Measurements from ENCODE around the gene FUT8.

Gene FUT8

GRCh38 chr14:65560340-65561027 is 148.0 kb downstream of the FUT8 start:
- in situ Hi-C loops (cut with HindIII; ENCODE audit: low sequenced_read_pairs): no loop called here
- H3K4me3 ChIP-seq (ENCODE audit: low read depth, low read length): no peak overlapping the region
- no peak for TF ChIP-seq CTCF (IDR thresholded peaks at IDR 0.05; ENCODE audit: low read depth, low read length, missing control alignments)
- DNase-seq (ENCODE audit: low read depth): peak; percentile 71

DNA sequence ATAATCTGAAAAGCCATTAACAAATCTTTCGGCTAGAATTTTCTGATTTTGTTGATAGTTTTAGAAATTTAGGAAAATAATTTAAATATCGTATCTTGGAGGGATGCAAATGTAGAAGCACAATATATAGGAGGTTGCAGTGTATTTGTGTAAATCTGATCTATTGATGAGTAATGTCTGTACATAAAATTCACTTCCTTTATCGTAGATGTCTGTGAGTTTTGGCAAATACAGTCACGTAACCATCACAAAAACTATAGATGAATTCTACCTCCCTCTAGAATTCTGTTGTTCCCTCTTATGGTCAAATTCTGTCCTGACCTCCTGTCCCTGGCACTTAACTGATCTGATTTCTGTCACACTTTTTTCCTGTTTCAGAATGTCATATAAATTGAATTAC is 151.8 kb downstream of the FUT8 start:
- no peak for TF ChIP-seq CTCF (IDR thresholded peaks at IDR 0.05; ENCODE audit: low read depth, low read length, missing control alignments)
- in situ Hi-C loops (cut with HindIII; ENCODE audit: low sequenced_read_pairs): no loop called here
- no peak overlapping the region for H3K4me3 ChIP-seq (ENCODE audit: low read depth, low read length)
- no peak for DNase-seq (ENCODE audit: low read depth)

GRCh38 chr14:65565948-65566347 is 153.4 kb downstream of the FUT8 start:
- peak; percentile 20 for DNase-seq (ENCODE audit: low read depth)
- in situ Hi-C loops (cut with HindIII; ENCODE audit: low sequenced_read_pairs): no loop called here
- no peak overlapping the region for H3K4me3 ChIP-seq (ENCODE audit: low read depth, low read length)
- no peak for TF ChIP-seq CTCF (IDR thresholded peaks at IDR 0.05; ENCODE audit: low read depth, low read length, missing control alignments)

- in situ Hi-C loops (cut with HindIII; ENCODE audit: low sequenced_read_pairs): no loop called here
- no peak overlapping the region for H3K4me3 ChIP-seq (ENCODE audit: low read depth, low read length)
- no peak for TF ChIP-seq CTCF (IDR thresholded peaks at IDR 0.05; ENCODE audit: low read depth, low read length, missing control alignments)
- no peak for DNase-seq (ENCODE audit: low read depth)
These were observed 154.4 kb downstream of the FUT8 start for GRCh38 chr14:65566820-65567522.

DNA sequence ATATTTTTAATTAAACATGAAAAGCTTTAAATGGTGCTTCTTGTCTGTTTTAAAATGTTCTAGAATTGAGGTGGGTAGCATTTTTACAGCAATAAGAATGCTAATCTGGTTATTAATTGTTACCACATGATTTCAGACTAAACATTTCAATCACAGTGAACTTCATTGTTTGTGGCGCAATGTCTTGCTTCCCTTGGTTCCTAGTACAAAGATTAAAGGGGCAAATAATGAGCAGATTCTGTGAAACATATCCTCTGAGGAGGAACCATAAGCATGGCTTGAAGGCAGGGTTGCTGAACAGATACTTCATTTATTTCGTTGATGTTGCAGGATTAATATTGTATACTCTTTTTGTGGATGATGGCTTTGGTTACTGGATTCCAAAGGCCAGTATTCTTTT is 162.1 kb downstream of the FUT8 start:
- no peak for DNase-seq (ENCODE audit: low read depth)
- H3K4me3 ChIP-seq (ENCODE audit: low read depth, low read length): no peak overlapping the region
- in situ Hi-C loops (cut with HindIII; ENCODE audit: low sequenced_read_pairs): loop anchor here (5.0 kb wide), 1 partner anchor 48 kb away; no protein-coding TSS in a partner anchor
- TF ChIP-seq CTCF (IDR thresholded peaks at IDR 0.05; ENCODE audit: low read depth, low read length, missing control alignments): no peak

- no peak for TF ChIP-seq CTCF (IDR thresholded peaks at IDR 0.05; ENCODE audit: low read depth, low read length, missing control alignments)
- H3K4me3 ChIP-seq (ENCODE audit: low read depth, low read length): no peak overlapping the region
- no peak for DNase-seq (ENCODE audit: low read depth)
- in situ Hi-C loops (cut with HindIII; ENCODE audit: low sequenced_read_pairs): loop anchor here (5.0 kb wide), 1 partner anchor 47 kb away; no protein-coding TSS in a partner anchor
These were observed 162.9 kb downstream of the FUT8 start for GRCh38 chr14:65575389-65575788.

Data from astrocyte of the cerebellum (primary cell).